ENCODE results near the gene SOX8.

The SOX8 gene

GRCh38 chr16:965036-965395 lies 16.6 kb upstream of the SOX8 start:
- Histone ChIP-seq H3K27ac (ENCODE audit: low read depth in 2 of 2, low read length in 2 of 2) (peak overlapping the region; percentile 62 to 70), H3K9ac (ENCODE audit: low read depth in 1 of 2, low read length in 2 of 2) (peak overlapping the region; percentile 15 to 44), H3K36me3 (ENCODE audit: control insufficient read depth in 2 of 2, insufficient read depth in 2 of 2, low read length in 2 of 2) (peaks cover 0 to 4% of the 10 kb centered on the region in 2 donors), H3K27me3 (ENCODE audit: control insufficient read depth in 2 of 2, insufficient read depth in 2 of 2, low read length in 2 of 2) (no peaks in the 10 kb centered on the region), H3K9me3 (ENCODE audit: control insufficient read depth in 2 of 2, low read length in 2 of 2) (no peaks in the 10 kb centered on the region), H3K4me1 (ENCODE audit: control insufficient read depth in 2 of 2, insufficient read depth in 2 of 2, low read length in 2 of 2) (peaks cover 20 to 24% of the 10 kb centered on the region in 2 donors), H3K4me3 (ENCODE audit: low read length in 2 of 2) (peak overlapping the region; percentile 37 to 69)

GRCh38 chr16:965487-965886 lies 16.1 kb upstream of the SOX8 start:
- Histone ChIP-seq H3K4me3 (ENCODE audit: low read length in 2 of 2) (no peak overlapping the region), H3K4me1 (ENCODE audit: control insufficient read depth in 2 of 2, insufficient read depth in 2 of 2, low read length in 2 of 2) (peaks cover 23 to 25% of the 10 kb centered on the region in 2 donors)

GRCh38 chr16:966035-966434 lies 15.5 kb upstream of the SOX8 start:
- Histone ChIP-seq H3K4me3 (ENCODE audit: low read length in 2 of 2) (no peak overlapping the region), H3K9ac (ENCODE audit: low read depth in 1 of 2, low read length in 2 of 2) (no peak overlapping the region), H3K36me3 (ENCODE audit: control insufficient read depth in 2 of 2, insufficient read depth in 2 of 2, low read length in 2 of 2) (peaks cover 0 to 4% of the 10 kb centered on the region in 2 donors), H3K9me3 (ENCODE audit: control insufficient read depth in 2 of 2, low read length in 2 of 2) (no peaks in the 10 kb centered on the region), H3K4me1 (ENCODE audit: control insufficient read depth in 2 of 2, insufficient read depth in 2 of 2, low read length in 2 of 2) (peaks cover 23 to 25% of the 10 kb centered on the region in 2 donors), H3K27me3 (ENCODE audit: control insufficient read depth in 2 of 2, insufficient read depth in 2 of 2, low read length in 2 of 2) (no peaks in the 10 kb centered on the region), H3K27ac (ENCODE audit: low read depth in 2 of 2, low read length in 2 of 2) (no peak overlapping the region)

More at GRCh38 chr16:965487-965886, 16.1 kb upstream of the SOX8 start:
- H3K27ac ChIP-seq (ENCODE audit: low read depth in 2 of 2, low read length in 2 of 2) = no peak overlapping the region
- H3K9ac ChIP-seq (ENCODE audit: low read depth in 1 of 2, low read length in 2 of 2) = no peak overlapping the region
- H3K36me3 ChIP-seq (ENCODE audit: control insufficient read depth in 2 of 2, insufficient read depth in 2 of 2, low read length in 2 of 2) = peaks cover 0 to 4% of the 10 kb centered on the region in 2 donors
- H3K9me3 ChIP-seq (ENCODE audit: control insufficient read depth in 2 of 2, low read length in 2 of 2) = no peaks in the 10 kb centered on the region
- H3K27me3 ChIP-seq (ENCODE audit: control insufficient read depth in 2 of 2, insufficient read depth in 2 of 2, low read length in 2 of 2) = no peaks in the 10 kb centered on the region

GRCh38 chr16:966505-966904 lies 15.1 kb upstream of the SOX8 start:
- Histone ChIP-seq H3K27ac (ENCODE audit: low read depth in 2 of 2, low read length in 2 of 2) (no peak overlapping the region), H3K4me3 (ENCODE audit: low read length in 2 of 2) (no peak overlapping the region), H3K36me3 (ENCODE audit: control insufficient read depth in 2 of 2, insufficient read depth in 2 of 2, low read length in 2 of 2) (peaks cover 0 to 4% of the 10 kb centered on the region in 2 donors), H3K4me1 (ENCODE audit: control insufficient read depth in 2 of 2, insufficient read depth in 2 of 2, low read length in 2 of 2) (peaks cover 23 to 29% of the 10 kb centered on the region in 2 donors), H3K9me3 (ENCODE audit: control insufficient read depth in 2 of 2, low read length in 2 of 2) (no peaks in the 10 kb centered on the region), H3K9ac (ENCODE audit: low read depth in 1 of 2, low read length in 2 of 2) (no peak overlapping the region), H3K27me3 (ENCODE audit: control insufficient read depth in 2 of 2, insufficient read depth in 2 of 2, low read length in 2 of 2) (no peaks in the 10 kb centered on the region)

- Histone ChIP-seq H3K27me3 (ENCODE audit: control insufficient read depth in 2 of 2, insufficient read depth in 2 of 2, low read length in 2 of 2) (no peaks in the 10 kb centered on the region), H3K27ac (ENCODE audit: low read depth in 2 of 2, low read length in 2 of 2) (no peak overlapping the region), H3K9ac (ENCODE audit: low read depth in 1 of 2, low read length in 2 of 2) (no peak overlapping the region), H3K9me3 (ENCODE audit: control insufficient read depth in 2 of 2, low read length in 2 of 2) (no peaks in the 10 kb centered on the region), H3K36me3 (ENCODE audit: control insufficient read depth in 2 of 2, insufficient read depth in 2 of 2, low read length in 2 of 2) (peaks cover 0 to 4% of the 10 kb centered on the region in 2 donors), H3K4me3 (ENCODE audit: low read length in 2 of 2) (no peak overlapping the region), H3K4me1 (ENCODE audit: control insufficient read depth in 2 of 2, insufficient read depth in 2 of 2, low read length in 2 of 2) (peaks cover 23 to 29% of the 10 kb centered on the region in 2 donors)
Measured at GRCh38 chr16:967077-967541, 14.5 kb upstream of the SOX8 start.

GRCh38 chr16:967546-968295 lies 13.8 kb upstream of the SOX8 start:
- H3K9ac ChIP-seq (ENCODE audit: low read depth in 1 of 2, low read length in 2 of 2) = no peak overlapping the region

GRCh38 chr16:968620-969019 lies 12.9 kb upstream of the SOX8 start:
- H3K4me1 ChIP-seq (ENCODE audit: control insufficient read depth in 2 of 2, insufficient read depth in 2 of 2, low read length in 2 of 2) = peaks cover 17 to 23% of the 10 kb centered on the region in 2 donors
- H3K9ac ChIP-seq (ENCODE audit: low read depth in 1 of 2, low read length in 2 of 2) = no peak overlapping the region
- no peaks in the 10 kb centered on the region for H3K9me3 ChIP-seq (ENCODE audit: control insufficient read depth in 2 of 2, low read length in 2 of 2)
- no peak overlapping the region for H3K4me3 ChIP-seq (ENCODE audit: low read length in 2 of 2)
- H3K36me3 ChIP-seq (ENCODE audit: control insufficient read depth in 2 of 2, insufficient read depth in 2 of 2, low read length in 2 of 2) = peaks cover 0 to 4% of the 10 kb centered on the region in 2 donors
- no peaks in the 10 kb centered on the region for H3K27me3 ChIP-seq (ENCODE audit: control insufficient read depth in 2 of 2, insufficient read depth in 2 of 2, low read length in 2 of 2)
- no peak overlapping the region for H3K27ac ChIP-seq (ENCODE audit: low read depth in 2 of 2, low read length in 2 of 2)

More at GRCh38 chr16:967546-968295, 13.8 kb upstream of the SOX8 start:
- no peak overlapping the region for H3K27ac ChIP-seq (ENCODE audit: low read depth in 2 of 2, low read length in 2 of 2)
- no peaks in the 10 kb centered on the region for H3K9me3 ChIP-seq (ENCODE audit: control insufficient read depth in 2 of 2, low read length in 2 of 2)
- peaks cover 0 to 4% of the 10 kb centered on the region in 2 donors for H3K36me3 ChIP-seq (ENCODE audit: control insufficient read depth in 2 of 2, insufficient read depth in 2 of 2, low read length in 2 of 2)
- peaks cover 23 to 29% of the 10 kb centered on the region in 2 donors for H3K4me1 ChIP-seq (ENCODE audit: control insufficient read depth in 2 of 2, insufficient read depth in 2 of 2, low read length in 2 of 2)
- H3K4me3 ChIP-seq (ENCODE audit: low read length in 2 of 2) = no peak overlapping the region
- H3K27me3 ChIP-seq (ENCODE audit: control insufficient read depth in 2 of 2, insufficient read depth in 2 of 2, low read length in 2 of 2) = no peaks in the 10 kb centered on the region

- peak overlapping the region; percentile 87 to 89 for H3K27ac ChIP-seq (ENCODE audit: low read depth in 2 of 2, low read length in 2 of 2)
- no peaks in the 10 kb centered on the region for H3K27me3 ChIP-seq (ENCODE audit: control insufficient read depth in 2 of 2, insufficient read depth in 2 of 2, low read length in 2 of 2)
- H3K36me3 ChIP-seq (ENCODE audit: control insufficient read depth in 2 of 2, insufficient read depth in 2 of 2, low read length in 2 of 2) = peaks cover 0 to 4% of the 10 kb centered on the region in 2 donors
- H3K4me3 ChIP-seq (ENCODE audit: low read length in 2 of 2) = peak overlapping the region; percentile 75 to 88
- no peaks in the 10 kb centered on the region for H3K9me3 ChIP-seq (ENCODE audit: control insufficient read depth in 2 of 2, low read length in 2 of 2)
- peak overlapping the region; percentile 24 to 81 for H3K9ac ChIP-seq (ENCODE audit: low read depth in 1 of 2, low read length in 2 of 2)
- H3K4me1 ChIP-seq (ENCODE audit: control insufficient read depth in 2 of 2, insufficient read depth in 2 of 2, low read length in 2 of 2) = peaks cover 10 to 15% of the 10 kb centered on the region in 2 donors
Measured at GRCh38 chr16:969508-970385, 11.8 kb upstream of the SOX8 start.

GRCh38 chr16:970386-970765 lies 11.2 kb upstream of the SOX8 start:
- Histone ChIP-seq H3K4me1 (ENCODE audit: control insufficient read depth in 2 of 2, insufficient read depth in 2 of 2, low read length in 2 of 2) (peaks cover 8 to 11% of the 10 kb centered on the region in 2 donors), H3K27ac (ENCODE audit: low read depth in 2 of 2, low read length in 2 of 2) (peak overlapping the region; percentile 87 to 89), H3K36me3 (ENCODE audit: control insufficient read depth in 2 of 2, insufficient read depth in 2 of 2, low read length in 2 of 2) (peaks cover 0 to 4% of the 10 kb centered on the region in 2 donors), H3K4me3 (ENCODE audit: low read length in 2 of 2) (peak overlapping the region; percentile 75 to 88), H3K9ac (ENCODE audit: low read depth in 1 of 2, low read length in 2 of 2) (peak overlapping the region; percentile 65 to 81), H3K27me3 (ENCODE audit: control insufficient read depth in 2 of 2, insufficient read depth in 2 of 2, low read length in 2 of 2) (no peaks in the 10 kb centered on the region), H3K9me3 (ENCODE audit: control insufficient read depth in 2 of 2, low read length in 2 of 2) (no peaks in the 10 kb centered on the region)

Data from mucosa of rectum (tissue), 2 donors.